Hypothalamus (tissue), 51 donors: ENCODE data around the gene GYS1.
"Not testable (repeated sequence)": the region's sequence is repeated elsewhere in the genome, so short reads cannot be mapped to it uniquely, and the experiment has no call there.

Experiments
- DNase-seq, 51 donors: peaks; one replicate each; lab custom pipeline; 2025; lab: John Stamatoyannopoulos, UW

GYS1 gene

DNA sequence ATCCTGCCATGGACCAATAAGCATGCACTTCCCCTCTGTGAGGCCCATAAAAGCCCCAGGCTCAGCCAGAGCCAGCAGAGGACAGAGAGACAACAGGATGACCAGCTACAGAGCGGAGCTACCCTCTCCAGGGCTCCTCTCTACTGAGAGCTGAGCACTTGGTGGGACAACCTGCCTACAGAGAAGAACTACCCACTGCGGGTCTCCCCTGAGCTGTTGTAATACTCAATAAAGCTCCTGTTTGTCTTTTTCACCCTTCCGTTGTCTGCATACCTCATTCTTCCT, 45.9 kb downstream of the GYS1 start:
- no peak for DNase-seq

DNA sequence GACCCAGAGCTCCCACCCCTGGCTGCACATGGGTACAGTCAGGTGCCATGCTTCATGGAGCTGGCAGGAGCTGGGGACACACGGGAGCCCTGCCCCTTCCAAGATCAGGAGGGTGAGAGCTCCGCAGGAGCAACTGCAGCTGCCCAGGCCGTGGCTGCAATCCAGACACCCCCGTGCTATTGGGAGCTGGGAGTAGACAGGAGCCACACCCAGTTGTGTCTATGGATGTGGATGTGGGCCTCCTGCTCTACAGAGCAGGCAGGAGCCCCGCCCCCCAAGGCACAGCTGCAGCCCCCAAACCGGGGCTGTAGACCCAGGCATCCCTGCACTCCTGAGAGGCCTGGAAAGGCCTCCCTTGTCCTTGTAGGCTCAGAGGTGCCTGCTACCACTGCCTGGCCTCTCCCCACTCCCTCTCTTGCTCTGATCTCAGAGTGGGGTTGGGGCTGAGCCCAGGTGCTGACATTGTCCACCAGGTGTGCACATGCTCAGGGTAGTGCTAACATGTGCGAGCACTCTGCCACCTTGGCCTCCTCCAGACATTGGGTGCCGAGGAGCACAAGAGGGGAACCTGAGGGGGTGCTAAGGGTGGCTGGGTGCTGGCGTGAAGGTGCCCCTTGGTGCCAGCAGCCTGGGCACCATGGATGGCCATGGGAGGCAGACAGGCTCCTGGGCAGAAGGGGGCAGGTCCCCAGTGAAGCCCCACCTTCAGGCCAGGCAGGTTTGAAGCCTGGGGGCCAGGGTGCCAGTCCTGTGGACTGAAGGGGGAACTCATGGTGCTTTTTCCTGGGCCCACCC, 46.4 kb downstream of the GYS1 start:
- DNase-seq = no peak

GRCh38 chr19:48945817-48946216, 47.3 kb downstream of the GYS1 start:
- no peak for DNase-seq

DNA sequence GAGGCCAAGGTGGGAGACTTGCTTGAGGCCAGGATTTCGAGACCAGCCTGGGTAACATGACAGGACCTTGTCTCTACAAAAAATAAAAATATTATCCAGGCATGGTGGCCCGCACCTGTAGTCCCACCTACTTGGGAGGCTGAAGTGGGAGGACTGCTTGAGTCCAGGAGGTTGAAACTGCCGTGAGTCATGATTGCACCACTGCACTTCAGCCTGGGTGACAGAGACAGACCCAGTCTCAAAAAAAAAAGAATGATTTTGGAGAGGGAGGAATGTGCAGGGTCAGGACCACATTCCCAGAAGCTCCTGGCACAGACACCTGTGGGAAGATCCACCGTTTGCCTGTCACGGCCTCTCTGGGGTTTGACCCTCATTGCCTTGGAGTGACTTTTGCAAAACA, 47.7 kb downstream of the GYS1 start:
- DNase-seq = no peak

DNA sequence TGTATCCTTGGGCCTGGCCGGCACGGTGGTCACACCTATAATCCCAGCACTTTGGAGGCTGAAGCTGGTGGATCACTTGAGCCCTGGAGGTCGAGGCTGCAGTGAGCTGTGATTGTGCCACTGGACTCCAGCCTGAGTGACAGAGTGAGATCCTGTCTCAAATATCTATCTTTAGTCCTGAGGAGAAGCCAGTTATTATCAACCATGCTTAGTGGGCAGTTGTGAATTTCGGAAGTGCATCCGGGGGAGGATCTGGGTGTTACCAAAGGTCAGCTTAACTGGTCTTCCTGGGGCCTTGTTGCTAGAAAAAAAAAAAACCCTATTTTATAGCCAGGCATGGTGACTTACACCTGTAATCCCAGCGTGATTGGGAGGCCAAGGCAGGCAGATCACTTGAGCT, 50.0 kb downstream of the GYS1 start:
- no peak for DNase-seq

GRCh38 chr19:48940902-48941301, 52.2 kb downstream of the GYS1 start:
- DNase-seq = no peak

DNA sequence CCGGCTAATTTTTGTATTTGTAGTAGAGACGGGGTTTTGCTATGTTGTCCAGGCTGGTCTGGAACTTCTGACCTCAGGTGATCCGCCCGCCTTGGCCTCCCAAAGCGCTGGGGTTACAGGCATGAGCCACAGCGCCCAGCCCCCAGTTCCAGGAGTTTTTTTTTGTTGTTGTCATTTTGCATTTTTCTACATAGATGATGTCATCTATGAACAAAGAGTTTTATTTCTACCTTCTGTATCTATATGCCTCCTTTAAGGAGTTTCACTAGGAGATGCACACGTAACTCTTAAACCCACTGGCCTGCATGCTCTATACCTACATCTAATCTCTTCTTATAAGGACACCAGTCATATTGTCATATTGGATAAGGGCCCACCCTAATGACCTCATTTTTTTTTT, 54.9 kb downstream of the GYS1 start:
- no peak for DNase-seq

DNA sequence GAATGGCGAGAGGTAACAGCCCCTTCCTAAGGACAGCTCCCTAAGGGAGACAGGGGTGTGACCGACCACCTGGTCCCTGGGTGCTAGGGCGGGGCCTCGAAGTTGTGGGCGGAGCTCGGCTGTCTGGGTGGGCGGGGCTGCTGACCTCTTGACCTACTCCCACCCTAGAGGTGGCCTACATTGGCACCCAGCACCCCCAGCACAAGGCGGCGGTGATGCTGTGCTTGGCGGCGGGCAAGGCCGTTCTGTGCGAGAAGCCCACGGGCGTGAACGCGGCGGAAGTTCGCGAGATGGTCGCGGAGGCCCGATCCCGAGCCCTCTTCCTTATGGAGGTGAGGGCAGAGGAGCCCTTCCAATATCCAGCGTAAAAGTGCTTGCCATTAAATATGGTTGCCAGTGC, 57.2 kb downstream of the GYS1 start:
- no peak for DNase-seq

GRCh38 chr19:48934837-48935236, 58.3 kb downstream of the GYS1 start:
- no peak for DNase-seq

DNA sequence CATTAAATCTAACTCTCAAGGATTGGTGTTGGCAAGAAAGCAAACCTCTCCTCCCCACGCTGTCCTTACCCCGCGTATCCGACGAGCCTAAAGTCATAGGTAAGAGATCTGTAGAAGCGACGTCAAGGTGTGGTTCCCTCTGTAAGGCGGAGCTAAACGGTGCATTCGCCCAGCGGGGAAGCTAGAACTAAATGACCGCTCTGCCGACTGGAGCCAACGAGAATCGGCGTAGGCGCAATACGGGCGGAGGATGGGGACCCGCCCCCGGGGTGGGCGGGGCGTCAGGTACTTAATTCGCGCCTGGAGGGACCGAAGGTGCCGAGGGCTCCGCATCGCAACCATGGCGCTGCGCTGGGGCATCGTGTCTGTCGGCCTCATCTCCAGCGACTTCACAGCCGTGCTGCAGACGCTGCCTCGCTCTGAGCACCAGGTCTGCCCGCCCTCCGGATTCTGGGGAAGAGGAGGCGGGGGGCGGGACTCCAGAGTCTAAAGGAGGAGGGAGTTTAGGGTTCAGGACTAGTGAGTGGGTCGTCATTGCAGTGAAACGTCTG, 59.7 kb downstream of the GYS1 start, which contains the start of gene DHDH:
TSS of gene DHDH (plus strand) at position 318 of the 551 bp plus-strand sequence. CDS start at position 341, 23 bp downstream.
- DNase-seq = peak in 39 of 51 donors; percentile 3 to 75 (median 36)

- DNase-seq = no peak
Measured at GRCh38 chr19:48928164-48929025, 64.7 kb downstream of the GYS1 start.

DNA sequence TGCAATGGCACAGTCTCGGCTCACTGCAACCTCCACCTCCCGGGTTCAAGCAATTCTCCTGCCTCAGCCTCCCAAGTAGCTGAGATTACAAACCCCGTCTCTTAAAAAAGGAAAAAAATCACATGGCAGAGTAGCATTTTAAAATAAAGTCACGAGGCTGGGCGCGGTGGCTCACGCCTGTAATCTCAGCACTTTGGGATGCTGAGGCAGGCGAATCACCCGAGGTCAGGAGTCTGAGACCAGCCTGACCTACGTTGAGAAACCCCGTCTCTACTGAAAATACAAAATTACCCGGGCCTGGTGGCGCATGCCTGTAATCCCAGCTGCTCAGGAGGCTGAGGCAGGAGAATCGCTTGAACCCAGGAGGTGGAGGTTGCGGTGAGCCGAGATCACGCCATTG, 65.4 kb downstream of the GYS1 start:
- DNase-seq = not testable (repeated sequence)

- DNase-seq = peak in 11 of 51 donors; percentile 2 to 57 (median 12)
Measured at GRCh38 chr19:48926909-48927308, 66.2 kb downstream of the GYS1 start.

GRCh38 chr19:48925890-48926289, 67.2 kb downstream of the GYS1 start:
- not testable (repeated sequence) for DNase-seq

- peak in 1 of 51 donors; percentile 4 for DNase-seq
Measured at GRCh38 chr19:48925240-48925843, 67.8 kb downstream of the GYS1 start.

DNA sequence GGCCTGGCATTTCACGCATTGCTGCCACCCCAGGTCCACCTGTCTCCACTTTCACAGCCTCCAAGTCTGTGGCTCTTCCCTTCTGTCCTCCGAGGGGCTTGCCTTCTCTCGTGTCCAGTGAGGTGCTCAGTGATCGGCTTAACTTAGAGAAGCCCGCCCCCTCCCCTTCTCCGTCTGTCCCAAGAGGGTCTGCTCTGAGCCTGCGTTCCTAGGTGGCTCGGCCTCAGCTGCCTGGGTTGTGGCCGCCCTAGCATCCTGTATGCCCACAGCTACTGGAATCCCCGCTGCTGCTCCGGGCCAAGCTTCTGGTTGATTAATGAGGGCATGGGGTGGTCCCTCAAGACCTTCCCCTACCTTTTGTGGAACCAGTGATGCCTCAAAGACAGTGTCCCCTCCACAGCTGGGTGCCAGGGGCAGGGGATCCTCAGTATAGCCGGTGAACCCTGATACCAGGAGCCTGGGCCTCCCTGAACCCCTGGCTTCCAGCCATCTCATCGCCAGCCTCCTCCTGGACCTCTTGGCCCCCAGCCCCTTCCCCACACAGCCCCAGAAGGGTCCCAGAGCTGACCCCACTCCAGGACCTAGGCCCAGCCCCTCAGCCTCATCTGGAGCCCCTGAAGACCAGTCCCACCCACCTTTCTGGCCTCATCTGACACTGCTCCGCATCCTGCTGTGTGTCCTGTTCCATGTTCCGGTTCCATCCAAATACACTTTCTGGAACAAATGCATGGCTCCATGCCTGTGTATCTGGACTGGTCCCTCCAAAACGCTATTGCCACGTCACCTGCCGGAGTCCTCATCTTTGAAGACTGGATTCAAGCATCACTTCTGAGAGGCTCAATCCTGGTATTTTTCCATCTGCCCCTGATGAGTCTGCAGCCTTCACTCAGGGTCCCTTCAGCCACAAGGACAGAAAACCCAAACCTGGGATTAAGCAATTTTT, 70.3 kb downstream of the GYS1 start:
- no peak for DNase-seq

GRCh38 chr19:48921721-48922500, 71.2 kb downstream of the GYS1 start:
- DNase-seq = no peak

DNA sequence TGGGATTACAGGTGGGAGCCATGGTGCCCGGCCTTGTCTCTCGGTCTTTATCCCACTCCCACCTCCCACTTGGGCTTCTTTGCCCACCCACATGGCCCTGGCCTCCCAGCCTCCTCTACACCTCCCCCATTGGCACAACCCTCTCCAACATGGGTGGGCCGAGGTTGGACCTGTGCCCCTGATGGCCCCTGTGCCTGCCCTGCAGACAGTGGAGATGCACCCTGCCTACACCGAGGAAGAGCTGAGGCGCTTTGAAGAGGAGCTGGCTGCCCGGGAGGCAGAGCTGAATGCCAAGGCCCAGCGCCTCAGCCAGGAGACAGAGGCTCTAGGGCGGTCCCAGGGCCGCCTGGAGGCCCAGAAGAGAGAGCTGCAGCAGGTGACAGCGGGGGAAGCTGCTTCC, 72.2 kb downstream of the GYS1 start:
- DNase-seq = no peak

GRCh38 chr19:48919271-48919670, 73.8 kb downstream of the GYS1 start:
- DNase-seq = not testable (repeated sequence)
